H1 (cell line): ENCODE results near the gene COMP. TPM values are rescaled to one million over a fixed set of nuclear protein-coding genes. Genes with fewer than 3 reads are reported as not detected.

Source experiments
- CTBP2 ChIP-seq: IDR thresholded peaks from 2 replicates; pipeline ENCODE4 v1.7.0; 2011; ENCODE audit warnings: borderline replicate concordance, mild to moderate bottlenecking, moderate library complexity, mixed read lengths, low read length; ENCODE audit not compliant: insufficient read depth, insufficient read length
- HDAC2 ChIP-seq, 2 experiments: fragments of 300-600 bp in 1 of 2; sonication (generic) in 1 of 2; IDR thresholded peaks; 2 replicates each; pipeline ENCODE4 v1.6.1; 2011 to 2012; ENCODE audit warnings: low read depth in 2 of 2, low read length in 2 of 2, mild to moderate bottlenecking in 2 of 2, moderate library complexity in 2 of 2, borderline replicate concordance in 1 of 2, inconsistent platforms in 1 of 2
- RFX5 ChIP-seq: IDR thresholded peaks from 2 replicates; pipeline ENCODE4 v1.6.1; 2011; ENCODE audit warnings: low read depth, low read length, improper control_type of control experiment, borderline replicate concordance
- polyA plus RNA-seq, 7 experiments: library from polyadenylated mRNA; depleted of rRNA in 3 of 7; stranded (reverse) in 5 of 7; unstranded in 2 of 7; fragments of >200 nt in 5 of 7; fragments of 200-250 nt in 2 of 7; gene quantifications; 1 replicate in 5 of 7; 2 replicates in 1 of 7; 4 replicates in 1 of 7; pipeline versions ENCODE4 v1.2.1 to v1.2.3, GENCODE V29; 2011 to 2013; ENCODE audit warnings: missing spikeins in 2 of 7, mixed read lengths in 2 of 7
- total RNA-seq: library from RNA; stranded (reverse); fragmentation: NEBNext Ultra II Directional; extraction: Animal tissue kit (Norgen Biotek cat#: 25700); gene quantifications from 2 replicates; pipeline ENCODE4 v1.2.1, GENCODE V29; 2021

The COMP gene
- total and polyA plus RNA-seq, 2 of the 8 experiments (the other 6 are each of a cell fraction or from before 2014, with no cell fraction given): 0.17 TPM

GRCh38 chr19:18798384-18799352, 7.6 kb upstream of the COMP start (continued):
- no peak for TF ChIP-seq RFX5
- no peak for TF ChIP-seq CTBP2
- peak in 1 of 2 experiments; percentile 86; a peak in 1 of 4 replicates for TF ChIP-seq HDAC2 (IDR thresholded peaks at IDR 0.05; ENCODE audit: borderline replicate concordance in 1 of 2, low read depth in 2 of 2, low read length in 2 of 2)
